Colonic mucosa (tissue), 4 donors: ENCODE results near the gene ITPK1. TPM values are rescaled to one million over a fixed set of nuclear protein-coding genes. Genes with fewer than 3 reads are reported as not detected.

Source experiments
- DNase-seq: peaks from one replicate; pipeline ENCODE4 v3.0.0-alpha.2; 2020
- H3K27ac ChIP-seq: fragments of 200-600 bp; one replicate; pipeline ENCODE4 v1.8.0; 2021
- H3K27me3 ChIP-seq: fragments of 200-600 bp; one replicate; pipeline ENCODE4 v1.8.0; 2021
- H3K36me3 ChIP-seq: fragments of 200-600 bp; one replicate; pipeline ENCODE4 v1.8.0; 2021
- H3K4me1 ChIP-seq: fragments of 200-600 bp; one replicate; pipeline ENCODE4 v1.8.0; 2021; ENCODE audit warnings: mild to moderate bottlenecking
- H3K4me3 ChIP-seq: fragments of 200-600 bp; one replicate; pipeline ENCODE4 v1.8.0; 2021
- H3K9ac ChIP-seq, 2 donors: one replicate each; pipeline ENCODE4 v1.7.0; 2013; ENCODE audit warnings: control low read depth in 2 of 2, low read depth in 2 of 2, low read length in 2 of 2
- H3K9me3 ChIP-seq: fragments of 200-600 bp; one replicate; pipeline ENCODE4 v1.8.0; 2021
- intact Hi-C: fragments of 100-400 bp; cut with DNase I; formaldehyde crosslinking; loops from one replicate; pipeline ENCODE4 v1.14.1; 2022
- total RNA-seq, 2 donors: library from RNA; stranded (reverse); fragmentation: NEBNext Ultra II Directional in 1 of 2; extraction: Animal tissue kit (Norgen Biotek cat#: 25700) in 1 of 2; gene quantifications; one replicate each; pipeline ENCODE4 v1.2.1, GENCODE V29; 2021
- TF ChIP-seq, protein P1 (sequence below): fragments of 200-600 bp; IDR thresholded peaks from one replicate; pipeline ENCODE4 v1.8.0; 2022; ENCODE audit warnings: antibody characterized with exemption, mild to moderate bottlenecking
- donor health status: healthy.
- donor health status: DM: no; HTN: no; CAD: no.
- donor health status: DM: no; HTN: no; CAD: no.

ITPK1 gene
- total RNA-seq, 2 donors from 2014 or later = 118 to 134 TPM

GRCh38 chr14:92906823-92907222, 208.9 kb downstream of the ITPK1 start:
- H3K4me1 ChIP-seq = no peaks in the 10 kb centered on the region
- intact Hi-C loops = no loop called here
- DNase-seq = no peak
- H3K27me3 ChIP-seq = no peaks in the 10 kb centered on the region
- H3K9ac ChIP-seq = no peak overlapping the region
- no peaks in the 10 kb centered on the region for H3K36me3 ChIP-seq
- H3K4me3 ChIP-seq = no peak overlapping the region
- no peaks in the 10 kb centered on the region for H3K9me3 ChIP-seq
- no peak overlapping the region for H3K27ac ChIP-seq
- TF ChIP-seq, protein P1, sequence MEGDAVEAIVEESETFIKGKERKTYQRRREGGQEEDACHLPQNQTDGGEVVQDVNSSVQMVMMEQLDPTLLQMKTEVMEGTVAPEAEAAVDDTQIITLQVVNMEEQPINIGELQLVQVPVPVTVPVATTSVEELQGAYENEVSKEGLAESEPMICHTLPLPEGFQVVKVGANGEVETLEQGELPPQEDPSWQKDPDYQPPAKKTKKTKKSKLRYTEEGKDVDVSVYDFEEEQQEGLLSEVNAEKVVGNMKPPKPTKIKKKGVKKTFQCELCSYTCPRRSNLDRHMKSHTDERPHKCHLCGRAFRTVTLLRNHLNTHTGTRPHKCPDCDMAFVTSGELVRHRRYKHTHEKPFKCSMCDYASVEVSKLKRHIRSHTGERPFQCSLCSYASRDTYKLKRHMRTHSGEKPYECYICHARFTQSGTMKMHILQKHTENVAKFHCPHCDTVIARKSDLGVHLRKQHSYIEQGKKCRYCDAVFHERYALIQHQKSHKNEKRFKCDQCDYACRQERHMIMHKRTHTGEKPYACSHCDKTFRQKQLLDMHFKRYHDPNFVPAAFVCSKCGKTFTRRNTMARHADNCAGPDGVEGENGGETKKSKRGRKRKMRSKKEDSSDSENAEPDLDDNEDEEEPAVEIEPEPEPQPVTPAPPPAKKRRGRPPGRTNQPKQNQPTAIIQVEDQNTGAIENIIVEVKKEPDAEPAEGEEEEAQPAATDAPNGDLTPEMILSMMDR = no peak

DNA sequence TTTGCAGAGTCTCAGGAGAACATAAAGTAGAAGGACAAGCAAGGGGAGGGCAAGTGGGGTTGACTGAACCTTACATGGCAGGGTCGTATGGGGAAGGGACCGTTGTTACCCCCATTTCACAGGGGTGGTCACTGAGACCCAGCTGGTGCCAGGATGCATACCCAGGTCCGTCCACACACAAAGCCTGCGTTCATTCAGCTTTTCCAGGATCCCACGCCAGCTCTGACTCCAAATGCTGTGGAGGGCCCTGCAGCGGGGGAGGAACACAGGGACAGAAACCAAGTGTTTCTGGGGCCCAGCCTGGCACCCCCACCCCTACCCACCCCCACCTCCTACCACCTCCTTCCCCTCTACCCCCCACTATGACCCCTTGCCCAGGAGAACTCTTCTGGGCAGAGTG, 209.3 kb downstream of the ITPK1 start:
- Histone ChIP-seq H3K27ac (no peak overlapping the region), H3K9ac (no peak overlapping the region), H3K9me3 (no peaks in the 10 kb centered on the region), H3K4me1 (no peaks in the 10 kb centered on the region), H3K36me3 (no peaks in the 10 kb centered on the region), H3K4me3 (no peak overlapping the region), H3K27me3 (no peaks in the 10 kb centered on the region)
- intact Hi-C loops = no loop called here
- TF ChIP-seq, protein P1 = no peak
- DNase-seq = no peak

- Histone ChIP-seq H3K4me1 (no peaks in the 10 kb centered on the region), H3K27me3 (no peaks in the 10 kb centered on the region), H3K9me3 (no peaks in the 10 kb centered on the region), H3K27ac (no peak overlapping the region), H3K9ac (no peak overlapping the region), H3K36me3 (no peaks in the 10 kb centered on the region), H3K4me3 (no peak overlapping the region)
- intact Hi-C loops = no loop called here
- TF ChIP-seq, protein P1 = no peak
- DNase-seq = no peak
These were observed 210.1 kb downstream of the ITPK1 start for GRCh38 chr14:92905667-92906066.

DNA sequence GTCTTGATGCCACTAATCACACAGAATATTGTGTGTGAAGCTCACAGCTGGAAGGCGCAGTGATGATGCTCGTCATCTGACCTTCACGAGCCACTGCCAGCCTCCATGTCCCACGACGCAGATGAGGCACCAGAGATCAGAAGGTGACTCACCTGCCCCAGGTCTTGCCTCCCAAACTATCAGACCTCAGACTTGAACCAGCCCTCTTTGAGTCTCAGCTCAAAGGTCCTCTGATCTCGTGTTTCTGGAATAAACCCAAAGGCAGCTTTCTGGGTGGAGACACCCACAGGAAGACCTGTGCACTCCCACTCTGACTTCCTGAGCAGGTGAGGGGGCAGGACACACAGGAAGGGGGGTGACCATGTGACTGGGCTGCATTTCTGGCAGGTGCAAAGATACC, 212.4 kb downstream of the ITPK1 start:
- TF ChIP-seq, protein P1 = no peak
- no peak for DNase-seq
- Histone ChIP-seq H3K36me3 (no peaks in the 10 kb centered on the region), H3K9me3 (no peaks in the 10 kb centered on the region), H3K27me3 (no peaks in the 10 kb centered on the region), H3K4me1 (no peaks in the 10 kb centered on the region), H3K9ac (no peak overlapping the region), H3K4me3 (no peak overlapping the region), H3K27ac (no peak overlapping the region)
- intact Hi-C loops = no loop called here

GRCh38 chr14:92902726-92903125, 213.0 kb downstream of the ITPK1 start:
- no peaks in the 10 kb centered on the region for H3K4me1 ChIP-seq
- H3K27ac ChIP-seq = no peak overlapping the region
- TF ChIP-seq, protein P1 = no peak
- H3K4me3 ChIP-seq = no peak overlapping the region
- DNase-seq = no peak
- H3K9ac ChIP-seq = no peak overlapping the region
- H3K36me3 ChIP-seq = no peaks in the 10 kb centered on the region
- H3K27me3 ChIP-seq = no peaks in the 10 kb centered on the region
- H3K9me3 ChIP-seq = no peaks in the 10 kb centered on the region
- intact Hi-C loops = no loop called here

- H3K27me3 ChIP-seq = no peaks in the 10 kb centered on the region
- intact Hi-C loops = no loop called here
- H3K9me3 ChIP-seq = no peaks in the 10 kb centered on the region
- no peak overlapping the region for H3K9ac ChIP-seq
- TF ChIP-seq, protein P1 = no peak
- no peak overlapping the region for H3K4me3 ChIP-seq
- no peak for DNase-seq
- H3K27ac ChIP-seq = no peak overlapping the region
- H3K4me1 ChIP-seq = no peaks in the 10 kb centered on the region
- H3K36me3 ChIP-seq = no peaks in the 10 kb centered on the region
These were observed 213.5 kb downstream of the ITPK1 start for GRCh38 chr14:92902191-92902590.
